Fibroblast of skin of right quadriceps (primary cell): ENCODE data around the gene CYP4F12.
"Not testable (repeated sequence)": the region's sequence is repeated elsewhere in the genome, so short reads cannot be mapped to it uniquely, and the experiment has no call there.

Source experiments
- DNase-seq: peaks from one replicate; pipeline ENCODE4 v3.0.0-alpha.2; 2013

Gene CYP4F12

DNA sequence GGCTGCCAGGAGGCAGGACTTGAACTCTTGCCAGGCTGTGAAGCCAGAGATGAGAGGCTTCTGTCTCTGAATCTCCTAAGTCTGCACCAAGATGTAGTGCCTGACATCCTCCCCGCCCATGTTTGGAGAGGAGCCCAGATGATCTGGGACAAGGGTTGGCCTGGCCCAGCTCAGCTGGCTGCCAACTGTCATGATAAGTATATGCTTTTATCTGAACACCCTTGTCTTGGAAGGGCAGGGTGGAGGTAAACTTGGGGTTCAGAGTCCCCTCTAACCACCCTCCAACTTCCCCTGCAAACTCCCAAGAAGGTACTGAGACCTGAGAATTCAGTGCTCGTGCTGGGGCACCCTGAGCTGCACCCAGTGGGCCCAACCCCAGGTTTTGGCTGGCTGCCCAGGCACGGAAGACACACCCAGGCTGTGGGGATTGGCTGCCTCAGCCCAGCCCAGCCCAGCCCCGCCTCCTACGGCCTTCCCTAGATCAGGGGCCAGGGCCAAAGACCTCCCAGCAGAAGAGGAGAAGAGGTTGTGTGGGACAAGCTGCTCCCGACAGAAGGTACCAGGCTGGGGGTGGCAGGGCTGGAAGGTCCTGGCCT is at the start of gene CYP4F12:
TSS of gene CYP4F12 (plus strand) at position 508 of the 596 bp plus-strand sequence. CDS start 443 bp downstream, outside the sequence.
- no peak for DNase-seq

GRCh38 chr19:15623711-15624318 is 49.1 kb upstream of the CYP4F12 start:
- DNase-seq = no peak

DNA sequence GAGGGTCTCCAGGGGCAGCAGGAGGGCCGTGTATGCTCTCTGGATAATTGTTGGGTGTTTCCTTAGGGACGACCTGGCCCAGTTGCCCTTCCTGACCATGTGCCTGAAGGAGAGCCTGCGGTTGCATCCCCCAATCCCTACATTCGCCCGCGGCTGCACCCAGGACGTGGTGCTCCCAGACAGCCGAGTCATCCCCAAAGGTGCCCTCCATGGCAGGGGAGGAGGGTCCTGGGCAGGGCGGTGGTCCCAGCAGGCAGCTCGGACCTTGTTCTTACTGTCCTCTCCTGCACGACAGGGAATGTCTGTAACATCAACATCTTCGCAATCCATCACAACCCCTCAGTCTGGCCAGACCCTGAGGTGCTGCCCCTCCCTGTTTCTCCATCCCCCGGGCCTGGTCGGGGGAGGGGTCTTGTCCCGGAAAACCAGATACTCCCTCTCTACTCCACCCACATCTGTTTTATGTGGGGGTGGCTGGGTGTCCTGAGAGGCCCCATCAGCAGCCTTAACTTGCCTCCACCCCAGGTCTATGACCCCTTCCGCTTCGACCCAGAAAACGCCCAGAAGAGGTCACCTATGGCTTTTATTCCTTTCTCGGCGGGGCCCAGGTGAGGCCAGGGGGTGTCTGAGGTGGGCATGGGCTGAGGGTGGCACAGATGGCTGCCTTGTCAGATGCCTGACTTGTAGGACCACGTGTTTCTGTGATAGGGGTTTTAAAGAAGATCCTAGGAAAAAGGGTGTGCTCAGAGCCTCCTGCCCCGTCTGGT is 44.5 kb upstream of the CYP4F12 start:
- no peak for DNase-seq

GRCh38 chr19:15629003-15629880 is 43.6 kb upstream of the CYP4F12 start:
- DNase-seq = peak; percentile 20

DNA sequence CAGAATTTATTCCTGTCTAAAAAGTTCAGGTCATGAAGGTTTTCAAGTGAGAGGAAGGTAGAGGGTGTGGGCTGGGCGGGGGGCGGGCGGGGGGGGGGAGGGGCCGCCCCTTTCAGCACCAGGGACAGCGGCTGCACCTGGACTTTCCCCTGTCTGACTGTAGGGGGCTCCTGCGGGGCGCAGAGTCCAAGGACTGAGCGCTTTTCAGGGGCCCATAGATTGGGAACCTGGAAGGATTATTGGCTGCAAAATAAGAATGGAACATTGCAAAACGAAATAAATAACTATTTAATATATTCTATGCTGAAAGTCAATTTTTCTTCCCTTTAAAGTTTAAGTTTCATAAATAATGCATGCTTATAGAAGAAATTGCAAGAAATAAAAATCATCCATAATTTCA is 41.1 kb upstream of the CYP4F12 start:
- no peak for DNase-seq

DNA sequence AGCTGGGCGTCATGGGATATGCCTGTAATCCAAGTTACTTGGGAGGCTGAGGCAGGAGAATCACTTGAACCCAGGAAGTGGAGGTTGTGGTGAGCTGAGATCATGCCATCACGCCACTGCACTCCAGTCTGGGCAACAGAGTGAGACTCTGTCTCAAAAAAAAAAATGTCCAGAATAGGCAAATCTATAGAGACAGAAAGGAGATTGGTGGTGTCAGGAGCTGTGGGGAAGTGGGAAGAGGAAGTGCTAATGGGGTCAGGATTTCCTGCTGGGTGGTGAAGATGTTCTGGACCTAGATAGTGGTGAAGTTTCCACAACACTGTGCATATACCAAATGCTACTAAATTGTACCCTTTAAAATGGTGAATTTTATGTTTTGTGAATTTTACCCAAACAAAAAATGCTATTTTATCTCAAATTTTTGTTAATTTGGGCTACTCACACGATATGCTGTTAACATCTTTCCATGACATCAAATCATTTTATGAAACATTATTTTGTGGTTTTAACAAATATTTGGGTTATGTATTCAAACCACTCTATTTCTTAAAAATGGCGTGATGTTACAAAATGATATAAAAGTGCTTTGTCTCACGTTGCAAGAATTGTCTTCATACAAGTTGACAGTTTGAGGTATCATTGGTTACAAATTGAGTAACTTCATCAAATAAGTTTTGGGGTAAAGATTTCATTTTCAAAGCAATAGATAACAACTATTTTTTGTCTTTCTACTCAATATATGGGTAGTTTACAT is 39.6 kb upstream of the CYP4F12 start:
- DNase-seq = no peak

GRCh38 chr19:15634105-15634504 is 38.8 kb upstream of the CYP4F12 start:
- DNase-seq = no peak

DNA sequence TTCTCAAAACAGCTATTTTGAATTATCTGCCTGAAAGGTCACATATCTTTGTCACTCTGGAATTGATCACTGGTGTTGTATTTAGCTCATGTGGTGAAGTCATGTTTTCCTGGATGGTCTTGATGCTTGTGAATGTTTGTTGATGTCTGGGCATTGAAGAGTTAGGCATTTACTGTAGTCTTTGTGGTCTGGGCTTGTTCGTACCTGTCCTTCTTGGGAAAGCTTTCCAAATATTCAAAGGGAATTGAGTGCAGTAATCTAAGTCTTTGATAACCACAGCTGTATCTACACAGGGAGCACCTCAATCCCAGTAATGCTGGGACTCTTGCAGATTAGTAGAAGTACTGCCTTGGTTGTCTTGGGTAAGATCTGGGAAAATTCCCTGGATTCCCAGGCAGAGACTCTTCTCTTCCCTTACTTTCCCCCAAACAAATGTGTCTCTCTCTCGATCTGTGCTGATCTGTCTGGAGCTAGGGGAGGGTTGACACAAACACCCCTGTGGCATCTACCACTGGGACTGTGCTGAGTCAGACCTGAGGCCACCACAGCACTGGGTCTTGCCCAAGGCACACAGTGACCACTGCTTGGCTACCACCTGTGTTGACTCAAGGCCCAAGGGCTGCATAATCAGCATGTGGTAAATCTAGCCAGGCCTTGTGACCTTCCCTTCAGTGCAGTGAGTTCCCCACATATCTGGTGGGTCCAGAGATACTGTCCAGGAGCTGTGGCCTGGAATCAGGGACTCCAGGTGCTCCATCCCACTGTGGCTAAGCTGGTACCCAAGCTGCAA is 37.7 kb upstream of the CYP4F12 start:
- no peak for DNase-seq

DNA sequence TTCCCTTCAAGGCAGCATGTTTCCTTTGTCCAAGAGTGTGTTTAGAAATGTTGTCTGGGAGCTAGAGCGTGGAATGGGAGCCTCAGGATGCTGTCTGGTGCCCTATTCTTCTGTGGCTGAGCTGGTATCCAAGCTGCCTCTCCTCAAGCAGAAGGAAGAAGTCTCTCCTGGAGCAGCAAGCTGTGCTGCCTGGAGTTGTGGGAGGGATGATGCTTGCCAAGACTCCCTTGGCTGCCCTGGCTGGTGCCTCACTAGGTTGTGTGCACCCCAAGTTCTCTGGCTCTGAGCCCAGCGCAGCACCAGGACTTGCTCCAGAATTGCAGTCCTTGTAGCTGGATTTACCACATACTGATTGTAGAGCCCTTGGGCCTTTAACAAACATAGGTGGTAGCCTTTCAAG is 36.9 kb upstream of the CYP4F12 start:
- no peak for DNase-seq

GRCh38 chr19:15639596-15639995 is 33.3 kb upstream of the CYP4F12 start:
- no peak for DNase-seq

DNA sequence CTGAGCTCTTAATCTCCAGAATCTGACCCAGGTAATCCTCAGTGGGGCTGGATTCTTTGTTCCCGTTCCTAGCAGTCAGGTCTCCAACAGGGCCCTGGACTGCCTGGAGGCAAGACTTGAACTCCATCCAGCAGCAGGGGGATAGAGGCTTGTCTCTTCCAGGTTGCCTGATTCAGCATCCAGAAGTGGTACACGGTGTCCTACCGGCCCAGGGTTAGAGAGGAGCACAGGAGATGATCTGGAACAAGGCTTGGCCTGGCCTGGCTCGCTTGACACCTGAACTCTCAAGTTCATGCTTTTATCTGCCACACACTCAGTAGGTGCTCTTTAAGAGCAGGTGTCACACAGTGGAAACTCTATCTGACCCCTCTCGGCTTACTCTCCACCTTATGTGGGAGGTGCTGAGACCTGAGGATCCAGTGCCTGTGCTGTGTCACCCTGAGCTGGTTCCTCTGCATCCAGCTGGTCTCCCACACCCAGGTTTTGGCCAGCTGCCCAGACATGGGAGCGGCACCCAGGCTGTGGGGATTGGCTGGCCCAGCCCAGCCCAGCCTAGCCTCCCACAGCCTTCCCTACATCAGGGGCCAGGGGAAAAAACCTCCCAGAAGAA is 32.5 kb upstream of the CYP4F12 start, which contains the start of gene CYP4F3:
TSS of gene CYP4F3 (plus strand) at position 604 of the 610 bp plus-strand sequence. CDS start 519 bp downstream, outside the sequence.
- DNase-seq = no peak

- DNase-seq = no peak
Observed at GRCh38 chr19:15640904-15641597, 31.8 kb upstream of the CYP4F12 start.

- DNase-seq = no peak
Observed at GRCh38 chr19:15641901-15642491, 30.9 kb upstream of the CYP4F12 start.

GRCh38 chr19:15642807-15643206 is 30.1 kb upstream of the CYP4F12 start:
- no peak for DNase-seq

DNA sequence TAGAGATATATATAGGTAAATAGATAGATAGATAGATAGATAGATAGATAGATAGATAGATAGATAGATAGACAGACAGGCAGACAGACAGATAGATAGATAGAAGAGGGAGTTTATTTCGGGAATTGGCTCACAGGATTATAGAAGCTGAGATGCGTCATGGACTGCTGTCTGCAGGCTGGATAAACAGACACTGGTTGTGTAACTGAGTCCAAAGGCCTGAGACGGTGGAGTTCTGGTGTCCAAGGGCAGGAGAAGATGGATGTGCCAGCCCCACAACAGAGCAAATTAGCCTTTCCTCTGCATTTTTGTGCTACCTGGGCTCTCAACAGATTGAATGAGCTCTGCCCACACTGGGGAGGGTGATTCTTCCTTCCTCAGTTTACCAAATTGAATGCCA is 29.5 kb upstream of the CYP4F12 start:
- no peak for DNase-seq

- DNase-seq = no peak
Observed at GRCh38 chr19:15644066-15644741, 28.7 kb upstream of the CYP4F12 start.

DNA sequence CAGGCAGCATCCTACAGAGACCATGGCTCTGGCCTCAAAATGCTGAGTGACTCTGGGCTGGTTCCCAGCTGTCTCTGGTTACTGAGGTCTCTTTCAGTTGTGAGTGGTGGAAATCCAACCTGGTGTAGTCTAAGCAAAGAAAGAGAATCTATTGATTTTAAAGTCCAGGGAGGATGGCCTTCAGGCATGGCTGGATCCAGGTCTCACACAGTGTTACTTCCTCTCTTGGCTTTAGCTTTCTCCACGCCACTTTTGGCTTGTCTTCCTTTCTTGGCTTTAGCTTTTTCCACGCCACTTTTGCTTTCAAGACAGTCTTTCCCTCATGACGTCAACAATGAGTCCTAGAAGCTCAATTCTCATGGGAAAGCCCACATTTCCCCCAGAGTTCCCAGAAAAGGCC is 28.1 kb upstream of the CYP4F12 start:
- DNase-seq = no peak

DNA sequence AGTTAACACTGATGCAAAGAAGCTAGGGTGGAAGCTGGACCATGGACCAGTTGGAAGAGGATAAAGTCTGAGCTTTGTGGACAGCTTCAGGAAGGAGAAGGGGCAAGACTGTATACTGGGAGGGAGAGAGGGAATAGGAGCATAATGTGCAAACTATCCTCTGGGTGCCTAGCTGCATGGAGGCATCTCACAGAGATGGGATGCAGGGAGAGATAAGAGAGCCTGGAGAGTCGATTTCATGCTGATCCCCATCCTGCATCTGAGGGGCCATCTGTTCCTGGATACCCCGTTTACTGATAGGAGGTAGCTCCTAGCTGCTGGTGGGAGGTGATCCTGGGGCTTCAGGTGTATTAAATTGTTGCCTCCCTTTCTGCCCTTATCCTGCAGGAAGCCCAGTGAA is 23.4 kb upstream of the CYP4F12 start:
- no peak for DNase-seq

- DNase-seq = not testable (repeated sequence)
Observed at GRCh38 chr19:15650123-15650522, 22.8 kb upstream of the CYP4F12 start.
